Transverse colon (tissue), 3 donors: Measurements from ENCODE around the gene MVP.

Experiments
- POLR2A ChIP-seq: fragments of 450-650 bp; IDR thresholded peaks from one replicate; pipeline ENCODE4 v1.6.1; 2016; ENCODE audit warnings: antibody characterized with exemption, mild to moderate bottlenecking, moderate library complexity
- TF ChIP-seq, protein P1 (sequence below), 5 experiments: fragments of 200-600 bp in 3 of 5; fragments of 450-650 bp in 2 of 5; sonication (generic) in 3 of 5; IDR thresholded peaks; 1 replicate in 2 of 5; 2 replicates in 3 of 5; pipeline ENCODE4 v1.5.1; 2016 to 2017; ENCODE audit warnings: antibody characterized with exemption in 5 of 5, inconsistent platforms in 3 of 5, mild to moderate bottlenecking in 2 of 5, moderate library complexity in 1 of 5

DNA sequence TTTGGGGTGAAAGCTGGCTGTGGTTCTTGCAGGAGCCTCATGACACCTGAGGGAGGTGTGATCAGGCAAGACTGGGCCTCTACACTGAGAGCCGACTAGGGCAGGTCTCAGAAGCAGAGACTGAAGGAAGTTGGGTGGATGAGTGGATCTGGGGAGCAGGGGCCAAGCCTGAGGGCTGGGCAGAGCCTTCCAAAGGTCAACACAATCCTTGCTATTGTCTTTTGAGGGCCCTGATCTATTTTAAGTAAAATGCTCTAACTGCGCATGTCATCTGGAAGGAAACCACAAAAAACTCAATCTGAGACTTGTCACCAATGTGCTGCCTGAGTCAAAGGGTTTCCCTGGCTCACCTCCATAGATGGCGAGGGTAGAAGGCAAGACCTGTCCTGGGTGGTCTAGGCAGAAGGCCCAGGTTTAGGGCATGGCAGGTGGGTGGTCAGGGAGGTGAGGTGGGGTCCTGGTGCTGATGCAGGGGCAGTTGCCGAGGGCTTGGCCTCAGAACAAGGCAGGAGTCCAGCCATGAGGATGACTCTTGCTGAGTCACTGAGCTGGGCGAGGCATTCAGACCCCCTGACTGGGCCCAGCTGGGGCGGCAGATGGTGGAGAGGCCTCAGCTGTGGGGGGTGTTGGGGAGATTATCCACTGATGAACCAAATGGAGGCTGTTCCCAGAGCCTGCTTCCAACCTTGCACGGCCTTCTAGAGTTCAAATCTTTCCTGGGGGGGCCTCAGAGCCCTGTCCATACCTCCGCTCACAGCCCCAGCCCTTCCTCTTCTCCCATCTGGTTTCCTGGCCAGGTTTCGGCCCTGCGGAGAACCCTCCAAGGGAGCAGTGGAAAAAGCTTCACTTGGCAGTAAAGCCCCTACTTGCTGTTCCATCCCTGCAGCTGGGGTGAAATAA lies 5.1 kb downstream of the MVP start:
- TF ChIP-seq, protein P1, sequence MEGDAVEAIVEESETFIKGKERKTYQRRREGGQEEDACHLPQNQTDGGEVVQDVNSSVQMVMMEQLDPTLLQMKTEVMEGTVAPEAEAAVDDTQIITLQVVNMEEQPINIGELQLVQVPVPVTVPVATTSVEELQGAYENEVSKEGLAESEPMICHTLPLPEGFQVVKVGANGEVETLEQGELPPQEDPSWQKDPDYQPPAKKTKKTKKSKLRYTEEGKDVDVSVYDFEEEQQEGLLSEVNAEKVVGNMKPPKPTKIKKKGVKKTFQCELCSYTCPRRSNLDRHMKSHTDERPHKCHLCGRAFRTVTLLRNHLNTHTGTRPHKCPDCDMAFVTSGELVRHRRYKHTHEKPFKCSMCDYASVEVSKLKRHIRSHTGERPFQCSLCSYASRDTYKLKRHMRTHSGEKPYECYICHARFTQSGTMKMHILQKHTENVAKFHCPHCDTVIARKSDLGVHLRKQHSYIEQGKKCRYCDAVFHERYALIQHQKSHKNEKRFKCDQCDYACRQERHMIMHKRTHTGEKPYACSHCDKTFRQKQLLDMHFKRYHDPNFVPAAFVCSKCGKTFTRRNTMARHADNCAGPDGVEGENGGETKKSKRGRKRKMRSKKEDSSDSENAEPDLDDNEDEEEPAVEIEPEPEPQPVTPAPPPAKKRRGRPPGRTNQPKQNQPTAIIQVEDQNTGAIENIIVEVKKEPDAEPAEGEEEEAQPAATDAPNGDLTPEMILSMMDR (IDR thresholded peaks at IDR 0.05) = no peak
- no peak for TF ChIP-seq POLR2A
